ENCODE results near the gene SLC1A4. TPM values are rescaled to one million over a fixed set of nuclear protein-coding genes. Genes with fewer than 3 reads are reported as not detected.

Gene SLC1A4
- total and polyA plus RNA-seq, 2 of the 4 experiments (the other 2 are of a cell fraction) = 6.8 to 8.1 TPM

- Histone ChIP-seq H2AK5ac (ENCODE audit: low read depth, low read length) (no peak overlapping the region), H2AK9ac (replicated peaks; ENCODE audit: low read depth, low read length, poor library complexity) (no peak overlapping the region), H3K27ac (ENCODE audit: insufficient read depth, low read length) (no peak overlapping the region), H3K79me1 (ENCODE audit: low read depth in 1 of 2, low read length in 2 of 2) (no peaks in the 10 kb centered on the region), H4K91ac (ENCODE audit: insufficient read depth, low read depth, low read length) (no peak overlapping the region), H3K18ac (ENCODE audit: low read depth, low read length) (no peak overlapping the region), H3K4ac (ENCODE audit: low read depth, low read length) (no peak overlapping the region), H3K56ac (ENCODE audit: extremely low read depth, insufficient read depth, low read length) (no peak overlapping the region), H2AFZ (replicated peaks; ENCODE audit: low read length, poor library complexity) (no peak overlapping the region), H4K5ac (ENCODE audit: low read depth, low read length) (no peak overlapping the region), H4K20me1 (ENCODE audit: insufficient read depth, low read length) (no peaks in the 10 kb centered on the region), H3K9me1 (ENCODE audit: insufficient read depth, low read length) (0 out of 2 replicates have a peak, but pooled peaks cover 2% of the 10 kb centered on the region), H2BK120ac (ENCODE audit: low read depth, low read length) (no peak overlapping the region), H3K14ac (replicated peaks; ENCODE audit: low read depth, low read length) (no peak overlapping the region), H3K4me3 (ENCODE audit: insufficient read depth, low read depth, low read length) (no peak overlapping the region), H3K23ac (ENCODE audit: low read depth, low read length) (no peak overlapping the region), H3K9me3 (ENCODE audit: control insufficient read depth, insufficient read depth, low read length) (peaks cover 4% of the 10 kb centered on the region), H2BK20ac (ENCODE audit: low read depth, low read length) (no peak overlapping the region), H2BK15ac (ENCODE audit: low read depth, low read length) (no peak overlapping the region), H3K4me2 (ENCODE audit: low read depth, low read length) (no peak overlapping the region), H3K27me3 (ENCODE audit: control insufficient read depth, insufficient read depth, low read length) (peaks cover 6% of the 10 kb centered on the region), H3K36me3 (ENCODE audit: control insufficient read depth, insufficient read depth, low read length) (no peaks in the 10 kb centered on the region), H4K8ac (ENCODE audit: low read depth in 2 of 2, low read length in 2 of 2) (no peak overlapping the region), H3K4me1 (ENCODE audit: control insufficient read depth, insufficient read depth, low read length) (no peaks in the 10 kb centered on the region), H2BK5ac (ENCODE audit: low read depth, low read length, poor library complexity, severe bottlenecking) (no peak overlapping the region), H3K9ac (ENCODE audit: low read depth, low read length) (no peak overlapping the region)
- no TSS peak for BruUV-seq (replicated peaks)
- ChIA-PET CTCF (interaction anchor here (0.6 to 0.9 kb wide), 3 partner anchors 13 to 125 kb away, joined by 3 read pairs; partner anchors contain the start of gene CEP68), POLR2A (ENCODE audit: unreplicated experiment) (interaction anchor here (0.5 kb wide), 1 partner anchor 9 kb away, joined by 3 read pairs; no protein-coding TSS in a partner anchor)
- in situ Hi-C loops (cut with MboI; ENCODE audit: low sequenced_read_pairs) = loop anchor here (5.0 to 25.0 kb wide), 3 partner anchors 126 to 706 kb away; no protein-coding TSS in a partner anchor
- WGBS, 2 experiments (ENCODE audit: extremely low coverage in 2 of 2, insufficient read length in 1 of 2) = no CpG with 5 or more reads among the region's 2 CpGs
- DNase-seq = no peak
- no peak for TF ChIP-seq POLR2A (IDR thresholded peaks at IDR 0.05; ENCODE audit: low read depth, low read length)
- TF ChIP-seq SMC3 (IDR thresholded peaks at IDR 0.05; ENCODE audit: low read depth, low read length) = no peak
- TF ChIP-seq FOS (IDR thresholded peaks at IDR 0.05; ENCODE audit: low read depth, low read length) = no peak
- TF ChIP-seq CEBPB (IDR thresholded peaks at IDR 0.05; ENCODE audit: low read depth, low read length) = no peak
- TF ChIP-seq RCOR1 (IDR thresholded peaks at IDR 0.05; ENCODE audit: insufficient replicate concordance, low read length) = no peak
- TF ChIP-seq BHLHE40 (IDR thresholded peaks at IDR 0.05; ENCODE audit: low read depth, low read length) = no peak
- TF ChIP-seq MAFK (IDR thresholded peaks at IDR 0.05; ENCODE audit: low read depth, low read length) = no peak
- TF ChIP-seq ELK1 (IDR thresholded peaks at IDR 0.05; ENCODE audit: borderline replicate concordance, low read depth, low read length) = no peak
- no peak for TF ChIP-seq MXI1 (IDR thresholded peaks at IDR 0.05; ENCODE audit: borderline replicate concordance, low read depth, low read length)
- no peak for TF ChIP-seq MAZ (IDR thresholded peaks at IDR 0.05; ENCODE audit: borderline replicate concordance, low read depth, low read length)
- TF ChIP-seq NFE2L2 (IDR thresholded peaks at IDR 0.05; ENCODE audit: low read depth, low read length) = no peak
- no peak for TF ChIP-seq RFX5 (IDR thresholded peaks at IDR 0.05; ENCODE audit: low read depth, low read length)
- TF ChIP-seq RAD21 (IDR thresholded peaks at IDR 0.05; ENCODE audit: low read length) = no peak
- no peak for TF ChIP-seq CTCF (conservative IDR thresholded peaks at IDR 0.05; ENCODE audit: low read depth, low read length)
- no peak for TF ChIP-seq CHD1 (IDR thresholded peaks at IDR 0.05; ENCODE audit: low read depth, low read length)
- no peak for TF ChIP-seq USF2 (IDR thresholded peaks at IDR 0.05; ENCODE audit: low read depth, low read length)
- intact Hi-C loops (cut with micrococcal nuclease) = loop anchor here (5.0 to 10.0 kb wide), 3 partner anchors 51 to 456 kb away; no protein-coding TSS in a partner anchor
- no peak for ATAC-seq (ENCODE audit: low read depth)
- dilution Hi-C loops (cut with HindIII; ENCODE audit: low sequenced_read_pairs, unreplicated experiment) = no loop called here
Observed at GRCh38 chr2:65043001-65043400, 53.8 kb downstream of the SLC1A4 start.

Data from IMR-90 (cell line).